Activated T-cell treated with anti-CD3 and anti-CD28 coated beads, Interleukin-2, amount 50 U/mL, for 48 hours (primary cell): ENCODE results near the gene NR4A2.
"Not testable (repeated sequence)": the region's sequence is repeated elsewhere in the genome, so short reads cannot be mapped to it uniquely, and the experiment has no call there.

Experiments used
- DNase-seq, 2 experiments: peaks; one replicate each; pipeline ENCODE4 v3.0.0-alpha.2; 2020

Gene NR4A2

GRCh38 chr2:156320486-156321098 is 11.9 kb downstream of the NR4A2 start:
- no peak for DNase-seq

GRCh38 chr2:156319811-156320485 is 12.6 kb downstream of the NR4A2 start:
- no peak for DNase-seq

GRCh38 chr2:156317631-156318030 is 14.9 kb downstream of the NR4A2 start:
- no peak for DNase-seq

GRCh38 chr2:156311976-156312375 is 20.5 kb downstream of the NR4A2 start:
- no peak for DNase-seq

GRCh38 chr2:156310773-156311172 is 21.7 kb downstream of the NR4A2 start:
- DNase-seq = no peak

- no peak for DNase-seq
Measured at GRCh38 chr2:156309917-156310316, 22.6 kb downstream of the NR4A2 start.

- no peak for DNase-seq
Measured at GRCh38 chr2:156309167-156309566, 23.4 kb downstream of the NR4A2 start.

- no peak for DNase-seq
Measured at GRCh38 chr2:156306821-156307220, 25.7 kb downstream of the NR4A2 start.

GRCh38 chr2:156305121-156305520 is 27.4 kb downstream of the NR4A2 start:
- DNase-seq = no peak

GRCh38 chr2:156300337-156300736 is 32.2 kb downstream of the NR4A2 start:
- DNase-seq = no peak

- DNase-seq = no peak
Measured at GRCh38 chr2:156294945-156295580, 37.5 kb downstream of the NR4A2 start.

GRCh38 chr2:156293382-156293781 is 39.1 kb downstream of the NR4A2 start:
- DNase-seq = not testable (repeated sequence)

GRCh38 chr2:156279446-156280150 is 52.9 kb downstream of the NR4A2 start:
- DNase-seq = no peak
